HG03432 (cell line): ENCODE data around the gene ERG28.
A peak's percentile ranks its signal among the peaks of the same experiment; 100 is the strongest.

Experiments
- ATAC-seq: cut with Tn5 transposase; IDR thresholded peaks from one replicate; pipeline ENCODE4 v1.9.1; 2021; ENCODE audit warnings: mild to moderate bottlenecking, moderate library complexity; ENCODE audit not compliant: unreplicated experiment

The ERG28 gene

DNA sequence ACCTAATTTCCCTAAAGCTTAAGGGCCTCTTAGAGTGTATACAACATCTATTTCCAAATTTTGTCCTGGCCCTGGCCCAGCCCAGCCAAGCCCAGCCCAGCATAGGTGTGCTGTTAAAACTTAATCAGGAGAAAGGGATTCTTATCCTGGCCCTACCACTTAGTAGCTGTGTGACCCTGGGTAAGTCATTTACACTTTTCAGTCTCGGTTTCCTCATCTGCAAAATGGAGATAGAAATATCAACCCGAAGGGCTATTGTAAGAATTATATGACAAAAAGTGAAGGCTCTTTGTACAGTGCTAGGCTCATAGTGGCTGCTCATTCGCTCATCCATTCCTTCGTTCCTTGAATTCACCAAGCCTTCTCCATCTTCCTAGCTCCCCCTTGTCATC, 442 bp downstream of the ERG28 start:
- ATAC-seq, result no peak

DNA sequence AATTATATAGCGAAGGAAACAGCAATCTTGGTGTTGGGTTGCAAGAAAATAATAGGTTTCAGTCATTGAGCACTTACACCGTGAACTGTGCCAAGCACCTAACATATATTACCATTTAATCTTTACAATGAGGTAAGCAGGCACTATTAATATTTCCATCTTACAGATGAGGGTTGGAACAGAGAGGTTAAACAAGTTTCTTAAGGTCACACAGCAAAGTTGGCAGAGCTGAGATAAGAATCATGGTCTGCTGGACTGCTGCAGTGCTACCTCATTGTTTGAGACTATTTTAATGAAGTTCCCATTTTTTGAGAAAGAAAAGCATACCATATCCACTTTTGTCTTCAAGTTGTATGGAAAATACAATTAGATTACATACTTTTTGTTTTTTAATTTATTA, 1.7 kb downstream of the ERG28 start:
- no peak for ATAC-seq

DNA sequence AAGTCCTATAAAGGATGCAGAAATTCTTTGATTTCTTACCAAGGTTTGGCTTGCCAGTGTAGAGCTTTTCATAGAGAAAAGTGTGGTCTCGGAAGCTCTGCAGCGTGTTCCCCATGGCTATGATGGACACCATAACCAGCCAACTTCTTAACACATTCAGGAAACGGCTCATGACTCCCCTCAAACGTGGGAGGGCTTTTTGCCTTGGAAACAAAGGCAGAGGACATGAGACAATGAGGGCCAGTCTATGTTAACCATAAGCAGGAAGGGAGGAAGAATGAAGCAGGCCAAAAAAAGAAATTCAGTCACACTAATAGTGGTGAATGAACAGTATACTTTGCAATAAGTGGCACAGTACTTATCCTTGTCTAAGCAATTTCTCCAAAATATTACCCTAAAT, 3.3 kb downstream of the ERG28 start:
- no peak for ATAC-seq

DNA sequence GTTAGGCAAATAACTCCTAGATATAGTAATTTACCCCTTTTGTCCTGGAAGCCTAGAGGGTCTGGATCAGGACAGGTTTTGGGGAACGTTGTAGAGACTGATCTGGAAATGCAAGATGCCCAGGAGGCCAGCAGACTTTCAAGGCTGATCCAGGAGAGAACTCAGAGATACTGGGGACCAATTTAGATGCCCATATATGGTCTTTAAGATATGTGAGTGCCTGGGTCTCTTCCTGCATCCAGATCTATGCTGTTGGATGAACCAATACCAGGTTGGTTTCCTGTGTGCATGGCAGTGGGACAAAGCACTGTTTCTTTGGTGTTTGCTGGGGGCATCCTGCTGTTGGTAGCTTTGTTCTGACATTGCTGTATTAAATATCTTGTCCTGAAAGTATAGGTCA, 5.4 kb downstream of the ERG28 start:
- no peak for ATAC-seq

DNA sequence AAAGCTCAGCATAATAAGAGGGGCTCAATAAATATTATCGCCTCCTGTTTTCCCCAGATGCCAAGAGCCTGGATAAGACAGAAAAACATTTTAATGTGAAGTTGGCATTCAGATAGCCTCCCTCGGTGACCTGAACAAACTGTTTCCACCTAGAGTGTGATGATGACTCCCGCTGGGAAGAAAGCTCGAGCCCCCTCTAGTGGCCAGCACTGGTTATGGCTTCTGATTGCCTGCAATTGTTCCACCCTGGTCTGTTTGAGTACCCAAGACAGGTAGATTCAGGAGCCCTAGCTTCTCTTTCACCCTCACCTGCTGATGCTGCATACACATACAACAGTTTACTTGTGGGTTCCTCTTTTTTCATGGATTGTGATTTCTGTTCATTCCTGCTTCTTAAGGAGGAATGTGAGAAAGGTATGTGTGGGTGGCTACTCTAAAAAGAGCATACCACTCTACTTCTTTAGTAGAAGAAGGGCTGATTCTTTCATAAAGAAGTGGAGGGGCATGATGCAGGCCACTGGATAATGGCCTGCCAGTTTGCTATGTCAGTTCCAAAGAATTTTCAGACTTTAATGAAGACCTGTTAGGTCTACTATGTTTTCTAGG, 6.4 kb downstream of the ERG28 start:
- peak; percentile 84 for ATAC-seq

DNA sequence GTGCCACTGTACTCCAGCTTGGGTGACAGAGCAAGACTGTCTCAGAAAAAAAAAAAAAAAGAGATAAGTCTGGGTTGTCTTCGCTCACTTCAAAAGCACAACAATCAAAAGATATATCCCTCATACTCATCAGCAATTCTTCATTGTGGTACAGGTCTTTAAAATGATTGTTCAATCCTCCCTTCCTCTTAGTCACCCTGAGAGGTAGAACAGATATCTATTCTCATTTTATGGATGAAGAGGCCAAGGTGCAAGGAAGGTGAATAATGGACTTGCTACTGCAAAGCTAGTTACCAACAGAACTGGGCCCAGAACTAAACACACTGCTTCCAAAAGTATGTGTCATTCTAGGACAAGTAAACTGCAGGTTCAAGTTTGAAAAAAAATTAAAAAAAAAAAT, 7.1 kb downstream of the ERG28 start:
- no peak for ATAC-seq

DNA sequence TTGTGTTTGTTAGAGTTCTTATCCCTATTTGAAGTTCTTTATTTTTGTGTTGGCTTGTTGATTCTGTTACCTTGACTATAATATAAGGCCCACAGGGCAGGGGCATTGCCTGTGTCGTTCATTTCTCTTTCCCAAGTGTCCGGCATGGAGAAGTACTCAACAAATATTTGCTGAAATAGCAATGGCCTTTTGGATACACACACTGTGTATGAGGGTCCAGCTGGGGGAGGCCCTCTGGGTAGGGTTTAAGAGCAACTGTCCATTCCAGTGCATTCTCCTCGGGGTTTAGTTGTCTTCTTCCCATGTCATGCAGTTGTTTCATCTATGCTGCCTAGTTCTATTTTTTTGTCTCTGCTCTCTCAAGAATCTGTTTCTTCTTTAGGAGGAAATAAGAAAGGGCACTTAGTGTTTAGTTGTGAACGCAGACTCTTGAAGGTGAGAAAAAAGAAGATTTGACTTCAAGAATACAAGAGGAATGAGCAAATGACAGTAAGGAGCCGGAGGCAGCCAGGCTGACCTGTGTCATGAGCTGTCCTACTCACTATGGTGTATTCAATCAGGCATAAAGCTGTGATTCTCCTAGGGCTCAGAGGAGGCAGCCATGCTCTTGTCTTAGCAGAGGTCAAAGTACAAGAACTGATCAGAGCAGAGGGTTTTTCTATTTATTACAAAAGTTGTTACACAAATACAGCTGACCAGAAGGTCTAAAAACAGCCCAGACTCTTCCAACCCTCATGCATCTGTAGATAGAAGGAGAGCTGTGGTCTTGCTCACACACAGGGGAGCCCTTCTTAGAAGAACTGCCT, 10.2 kb downstream of the ERG28 start:
- no peak for ATAC-seq

DNA sequence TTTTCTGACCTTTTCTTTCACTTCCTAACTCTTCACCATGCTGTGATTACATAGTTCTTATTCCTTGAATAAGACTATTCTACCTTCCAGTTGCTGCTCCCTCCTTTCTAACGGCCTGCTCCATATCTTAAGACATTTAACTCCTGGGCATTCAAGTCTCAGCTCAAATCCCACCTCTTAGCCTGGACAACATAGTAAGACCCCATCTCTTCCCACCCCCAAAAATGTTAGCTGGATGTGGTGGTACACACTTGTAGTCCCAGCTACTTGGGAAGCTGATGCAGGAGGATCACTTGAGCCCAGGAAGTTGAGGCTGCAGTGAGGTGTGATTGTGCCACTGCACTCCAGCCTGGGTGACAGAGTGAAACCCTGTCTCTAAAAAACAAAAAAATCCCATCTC, 10.9 kb downstream of the ERG28 start:
- no peak for ATAC-seq

DNA sequence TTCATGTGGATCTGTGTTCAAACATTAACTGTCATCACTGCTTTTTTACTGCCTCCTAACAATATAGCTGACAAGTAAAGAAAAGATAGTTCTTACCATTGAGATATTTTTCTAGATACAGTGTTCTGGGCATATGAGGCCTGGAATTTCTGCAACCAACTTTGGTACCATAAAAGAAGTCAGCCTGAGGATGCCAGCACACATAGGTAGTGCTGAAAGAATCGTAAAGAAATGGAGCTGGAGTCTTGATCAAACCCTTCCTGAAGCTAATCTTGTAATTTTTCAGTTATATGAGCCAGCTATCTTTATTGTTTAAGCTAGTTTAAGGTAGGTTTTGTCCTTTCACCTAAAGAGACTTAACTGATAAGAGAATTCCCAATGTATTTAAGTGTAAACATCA, 11.3 kb downstream of the ERG28 start:
- no peak for ATAC-seq

DNA sequence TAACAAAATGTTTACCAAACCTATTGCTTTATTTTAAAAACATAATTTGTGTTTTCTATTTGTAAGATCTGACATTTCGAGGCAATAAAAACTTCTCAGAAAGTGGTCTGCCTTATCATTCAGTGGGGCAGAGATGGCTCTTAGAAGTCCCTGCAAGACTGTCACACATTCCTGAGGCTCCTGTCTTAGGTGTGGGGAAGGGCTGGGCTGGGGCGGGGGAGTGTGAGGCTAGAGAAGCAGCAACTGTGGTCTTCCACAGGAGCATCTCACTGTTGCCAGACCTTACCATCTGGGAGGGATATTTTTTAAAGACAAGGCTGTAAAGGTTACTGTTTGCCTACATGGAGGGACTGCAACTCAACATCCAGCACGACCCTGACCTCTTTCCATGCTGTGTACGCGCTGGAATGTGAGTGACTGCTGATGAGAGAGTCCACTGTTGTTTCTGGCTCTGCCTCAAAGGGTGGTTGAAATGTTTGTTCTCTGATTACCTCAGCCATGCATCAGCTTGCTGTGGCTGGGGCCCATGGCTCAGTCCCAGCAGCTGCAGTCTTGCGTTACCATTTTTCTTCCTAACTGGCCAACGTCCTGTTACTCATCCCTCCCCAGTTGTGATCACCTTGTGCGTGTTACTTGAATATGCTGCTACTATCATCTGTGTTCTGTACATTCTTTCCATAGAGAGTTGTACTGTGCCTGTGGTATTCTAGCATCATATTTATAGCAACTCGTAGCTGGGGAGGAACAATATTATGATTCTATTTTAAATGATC, 12.4 kb downstream of the ERG28 start:
- ATAC-seq, result no peak

DNA sequence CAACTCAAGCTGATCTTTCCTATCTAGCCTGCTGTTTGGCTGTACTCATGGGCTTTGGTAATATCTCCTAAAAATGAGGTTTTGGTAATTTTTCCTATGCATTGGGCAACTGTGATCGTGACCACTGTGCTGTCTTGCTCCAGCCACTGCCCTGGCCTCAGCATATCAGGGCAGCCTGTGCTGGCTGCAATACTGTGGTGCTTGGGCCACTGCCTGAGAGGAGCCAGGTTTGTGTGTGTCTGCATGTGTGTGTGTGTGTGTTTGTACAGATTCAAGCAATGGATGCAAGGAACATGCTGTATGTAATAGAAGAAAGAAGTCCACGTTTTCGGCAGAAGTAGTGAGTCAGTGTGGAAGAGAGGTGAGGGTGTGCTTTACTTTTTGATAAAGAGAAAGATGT, 13.0 kb downstream of the ERG28 start:
- ATAC-seq, result no peak

DNA sequence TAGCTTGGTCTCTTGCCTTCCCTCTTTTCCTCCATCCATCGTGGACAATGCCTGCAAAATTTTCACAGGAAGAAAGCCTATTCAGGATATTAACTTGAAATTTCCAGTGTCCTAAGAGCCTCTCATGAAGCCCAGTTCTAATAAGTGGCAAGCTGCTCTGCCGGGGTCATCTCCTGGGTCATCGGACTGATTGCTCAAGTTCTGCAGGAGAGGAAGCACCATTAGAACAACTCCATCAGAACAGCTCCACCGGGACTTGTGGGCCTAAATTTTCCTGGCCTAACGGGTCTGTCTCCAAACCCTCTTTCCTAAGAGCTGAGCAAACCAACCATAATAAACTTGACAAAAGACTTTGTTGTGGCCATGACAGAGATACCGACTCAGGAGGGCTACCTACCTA, 13.9 kb downstream of the ERG28 start:
- ATAC-seq, result no peak

DNA sequence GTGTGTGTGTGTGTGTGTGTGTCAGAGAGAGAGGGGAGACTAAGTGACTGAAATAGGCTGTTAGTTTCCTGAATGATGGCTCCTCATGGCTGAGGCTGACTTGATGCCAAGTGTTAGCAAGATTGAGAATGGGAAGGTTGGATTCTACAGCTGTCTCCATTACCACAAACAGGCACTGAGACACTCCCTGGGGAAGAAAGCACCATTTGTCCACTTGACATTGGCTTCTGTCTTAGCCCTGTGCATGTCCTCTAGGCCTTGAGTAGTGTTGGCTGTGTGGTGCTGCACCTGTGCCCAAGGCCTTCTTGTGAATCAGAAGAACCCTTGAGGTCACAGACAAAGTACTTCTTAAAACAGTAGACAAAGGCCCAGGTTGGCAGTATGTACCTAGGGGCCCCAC, 15.6 kb downstream of the ERG28 start:
- ATAC-seq, result no peak

DNA sequence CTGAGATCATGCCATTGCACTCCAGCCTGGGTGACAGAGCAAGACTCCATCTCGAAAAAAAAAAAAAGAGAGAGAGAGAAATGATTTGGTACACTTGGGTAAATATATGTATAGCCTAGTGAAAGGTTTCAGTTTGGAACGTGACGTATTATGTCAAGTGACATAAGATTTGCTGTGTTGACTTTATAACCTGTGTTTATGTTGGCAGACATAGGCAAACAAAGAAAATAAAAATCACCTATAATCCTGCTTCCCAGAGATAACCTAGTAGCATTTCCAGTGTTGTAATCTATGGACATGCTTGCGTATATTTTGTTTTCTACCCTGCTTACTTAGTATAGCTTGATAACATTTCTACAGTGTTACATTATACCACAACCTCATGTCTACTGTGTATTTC, 16.7 kb downstream of the ERG28 start:
- ATAC-seq, result no peak

DNA sequence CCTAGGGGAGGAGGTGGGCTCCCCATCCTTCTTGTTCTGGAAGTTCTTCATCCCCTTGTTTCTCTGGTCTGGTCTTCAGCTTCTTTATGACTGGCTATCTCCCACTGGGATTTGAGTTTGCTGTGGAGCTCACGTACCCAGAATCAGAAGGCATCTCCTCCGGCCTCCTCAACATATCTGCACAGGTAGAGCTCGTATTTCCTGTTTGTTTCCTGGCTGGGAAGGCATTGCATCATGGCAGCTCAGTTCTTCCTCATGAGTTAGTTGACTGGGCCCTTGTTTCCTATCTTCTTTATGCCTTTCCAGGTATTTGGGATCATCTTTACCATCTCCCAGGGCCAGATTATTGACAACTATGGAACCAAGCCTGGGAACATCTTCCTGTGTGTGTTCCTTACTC, 19.8 kb downstream of the ERG28 start:
- ATAC-seq, result no peak

DNA sequence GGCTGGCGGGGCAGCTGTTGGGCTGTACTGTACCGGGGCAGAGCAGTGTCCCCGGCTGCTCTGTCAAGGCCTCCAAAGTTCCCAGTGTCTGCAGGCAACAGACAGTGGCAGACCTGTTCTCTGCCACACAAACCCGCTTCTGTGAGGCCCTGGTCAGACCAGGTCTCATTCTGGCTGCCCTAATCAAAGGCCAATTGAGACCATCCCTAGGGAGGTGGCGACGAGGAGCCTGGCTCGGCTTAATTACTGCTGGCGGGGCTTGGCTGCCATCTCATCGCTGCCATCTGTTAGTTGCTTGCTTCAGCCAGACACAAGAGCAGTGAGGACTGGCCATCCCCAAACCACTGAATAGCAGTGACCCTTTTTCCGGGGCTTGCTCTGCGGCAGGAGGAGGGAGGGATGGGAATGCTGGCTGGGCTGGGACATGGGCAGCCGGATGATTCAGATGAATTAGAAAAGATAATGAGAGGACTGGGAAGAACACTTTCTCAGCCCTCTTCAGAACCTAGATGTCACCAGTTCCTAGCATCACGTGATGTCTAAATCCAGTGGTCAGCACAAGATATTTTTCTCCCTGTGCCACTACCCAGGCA, 24.5 kb downstream of the ERG28 start:
- ATAC-seq, result no peak

DNA sequence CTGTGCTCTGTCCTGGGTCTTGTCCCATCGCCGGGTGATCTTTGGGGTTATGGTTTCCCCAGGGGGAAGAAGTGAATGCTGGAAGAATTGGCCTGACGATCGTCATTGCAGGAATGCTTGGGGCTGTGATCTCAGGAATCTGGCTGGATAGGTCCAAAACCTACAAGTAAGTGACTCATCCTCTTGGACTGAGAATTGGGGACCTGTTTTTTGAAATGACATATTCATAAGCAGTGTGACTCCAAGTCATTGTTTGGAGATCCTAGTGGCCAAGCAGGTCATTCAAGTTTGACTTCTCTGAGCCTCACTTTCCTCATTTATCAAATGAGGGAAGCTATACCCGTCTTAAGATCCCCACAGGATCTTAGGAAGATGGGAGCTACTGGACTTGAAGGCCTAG, 25.8 kb downstream of the ERG28 start:
- ATAC-seq, result no peak

DNA sequence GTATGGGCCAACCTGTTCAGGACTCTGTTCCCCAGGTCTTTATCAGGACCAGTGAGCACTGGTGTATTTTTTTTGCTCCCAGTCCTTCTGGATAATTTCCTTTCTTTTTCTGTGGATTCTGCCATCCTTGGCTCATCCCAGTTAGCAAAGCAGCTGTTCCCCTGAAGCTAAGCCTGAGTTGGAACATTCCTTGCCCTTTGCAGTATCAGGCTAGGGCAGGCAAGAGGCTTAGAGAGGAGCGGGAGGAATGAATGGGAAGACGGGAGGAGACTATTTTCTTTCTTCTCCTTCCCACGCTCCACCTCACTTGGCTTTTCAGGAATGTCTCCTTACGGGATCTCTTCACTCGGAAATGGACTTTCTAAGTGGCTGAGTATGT, 29.2 kb downstream of the ERG28 start:
- ATAC-seq, result no peak

DNA sequence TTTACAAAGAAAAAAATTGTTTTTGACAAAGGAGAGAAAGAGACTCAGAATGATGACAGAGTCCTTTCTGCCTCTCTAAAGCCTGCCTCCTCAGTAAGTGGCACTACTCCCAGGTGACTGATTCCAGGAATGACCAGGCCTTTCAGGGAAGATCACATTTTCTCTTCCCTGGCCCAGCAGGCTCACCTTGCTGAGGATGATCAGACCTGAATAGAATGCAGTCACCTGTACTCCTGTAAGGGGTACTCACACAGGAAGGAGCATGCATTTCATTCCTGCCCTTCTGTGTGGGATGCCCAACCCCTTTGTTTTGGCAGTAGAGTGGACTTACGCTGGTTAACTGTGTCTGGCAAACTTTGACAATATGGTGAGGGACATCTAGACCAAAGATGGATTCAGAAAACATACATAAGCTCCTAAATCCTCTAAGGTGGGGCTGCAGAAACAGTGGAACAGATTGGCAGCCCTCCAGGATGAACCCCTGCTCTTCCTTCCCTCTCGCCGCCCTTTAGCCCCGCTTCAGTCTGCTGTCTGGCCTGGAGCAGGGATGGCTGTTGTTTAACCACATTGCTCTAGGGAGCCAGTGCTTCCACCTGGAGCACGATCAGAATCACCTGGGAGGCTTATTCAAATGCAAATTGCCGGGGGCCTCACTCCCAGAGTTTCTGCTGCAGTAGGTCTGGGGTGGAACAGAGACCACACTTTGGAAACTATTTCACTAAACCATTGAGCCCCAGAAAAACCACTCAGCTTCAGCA, 29.8 kb downstream of the ERG28 start:
- no peak for ATAC-seq

DNA sequence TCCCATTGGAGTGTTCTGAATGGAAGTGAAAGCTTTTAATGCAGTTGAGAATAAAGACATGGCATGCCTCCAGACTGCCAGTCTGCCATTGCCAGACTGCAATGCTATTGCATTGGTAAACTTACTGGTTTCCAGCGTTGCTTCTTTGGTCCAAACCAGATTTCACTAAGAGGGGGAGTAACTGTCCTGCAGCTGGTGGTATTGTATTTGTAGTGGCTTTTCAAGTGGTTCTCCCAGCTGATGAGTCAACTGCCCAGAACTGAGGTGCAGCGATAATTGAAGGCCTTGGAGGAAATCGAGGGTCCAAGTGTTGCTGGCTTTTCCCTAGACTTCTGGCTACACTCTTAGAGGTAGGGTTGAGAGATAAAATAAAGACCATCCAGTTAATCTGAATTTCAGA, 31.9 kb downstream of the ERG28 start:
- no peak for ATAC-seq

DNA sequence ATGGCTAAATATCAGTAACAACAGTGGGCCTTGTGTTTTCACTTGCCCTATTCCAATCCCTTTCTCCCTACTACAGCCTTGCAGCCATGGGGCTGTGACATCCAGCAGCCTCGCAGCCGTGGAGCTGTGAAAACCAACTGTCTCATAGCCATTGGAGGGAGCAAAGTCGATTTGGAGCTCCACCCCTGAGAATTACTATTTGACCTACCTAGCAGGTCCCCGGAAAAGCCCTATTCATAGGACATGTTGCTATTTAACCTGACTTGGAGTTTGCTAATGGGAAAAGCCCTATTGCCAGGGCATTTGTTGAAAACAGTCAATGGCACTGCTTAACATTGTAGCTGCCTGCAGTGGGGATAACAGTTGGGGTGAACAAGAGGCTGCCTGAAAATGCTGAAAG, 33.3 kb downstream of the ERG28 start:
- no peak for ATAC-seq
